CD8-positive, alpha-beta memory T cell (primary cell): ENCODE measurements around the gene ARMC2. TPM values are rescaled to one million over a fixed set of nuclear protein-coding genes. Genes with fewer than 3 reads are reported as not detected.

Experiments used
- CTCF ChIA-PET: fragments of 350-600 bp; sonication (Branson Sonifier 250); formaldehyde crosslinking; loops from one replicate; lab custom pipeline; 2021; ENCODE audit warnings: antibody characterized with exemption; lab: Charles Lee
- POLR2A ChIA-PET: fragments of 350-600 bp; sonication (Branson Sonifier 250); formaldehyde crosslinking; loops from one replicate; lab custom pipeline; 2021; ENCODE audit warnings: antibody characterized with exemption; lab: Charles Lee
- DNase-seq, 5 donors: peaks; one replicate each; pipeline versions ENCODE4 v3.0.0 to v3.0.0-alpha.2; 2020 to 2022; ENCODE audit warnings: mixed read lengths in 1 of 5
- H3K27ac ChIP-seq: one replicate; pipeline ENCODE4 v1.7.0; 2013; ENCODE audit warnings: low read depth, mild to moderate bottlenecking, low read length, moderate library complexity
- H3K27me3 ChIP-seq: 2 replicates; pipeline ENCODE4 v1.7.0; 2013; ENCODE audit warnings: low read length, mild to moderate bottlenecking; ENCODE audit not compliant: insufficient read depth, poor library complexity, severe bottlenecking
- H3K36me3 ChIP-seq: 2 replicates; pipeline ENCODE4 v1.7.0; 2013; ENCODE audit warnings: mild to moderate bottlenecking, low read length, moderate library complexity; ENCODE audit not compliant: insufficient read depth
- H3K4me1 ChIP-seq: 2 replicates; pipeline ENCODE4 v1.7.0; 2013; ENCODE audit warnings: mild to moderate bottlenecking, low read length, moderate library complexity; ENCODE audit not compliant: insufficient read depth
- H3K4me3 ChIP-seq: 2 replicates; pipeline ENCODE4 v1.7.0; 2013; ENCODE audit warnings: mild to moderate bottlenecking, low read length
- H3K9me3 ChIP-seq: 2 replicates; pipeline ENCODE4 v1.7.0; 2013; ENCODE audit warnings: mild to moderate bottlenecking, low read length
- H3K27ac Mint-ChIP-seq, 8 donors: one replicate each; pipeline ENCODE4 v1.8.0; 2020 to 2021; ENCODE audit warnings: mixed read lengths in 8 of 8, mild to moderate bottlenecking in 6 of 8, inconsistent platforms in 3 of 8, moderate library complexity in 3 of 8
- H3K27me3 Mint-ChIP-seq, 2 donors: one replicate each; pipeline ENCODE4 v1.8.0; 2020 to 2021; ENCODE audit warnings: mixed read lengths in 2 of 2, mild to moderate bottlenecking in 1 of 2, moderate library complexity in 1 of 2
- H3K36me3 Mint-ChIP-seq, 3 donors: one replicate each; pipeline ENCODE4 v1.8.0; 2020 to 2021; ENCODE audit warnings: mixed read lengths in 3 of 3, inconsistent platforms in 1 of 3, mild to moderate bottlenecking in 1 of 3
- H3K4me1 Mint-ChIP-seq, 3 donors: one replicate each; pipeline ENCODE4 v1.8.0; 2020 to 2021; ENCODE audit warnings: mixed read lengths in 3 of 3, inconsistent platforms in 1 of 3, mild to moderate bottlenecking in 1 of 3
- H3K4me3 Mint-ChIP-seq, 7 donors: one replicate each; pipeline ENCODE4 v1.8.0; 2020 to 2021; ENCODE audit warnings: mixed read lengths in 7 of 7, mild to moderate bottlenecking in 6 of 7, moderate library complexity in 4 of 7, inconsistent platforms in 2 of 7
- H3K9me3 Mint-ChIP-seq, 5 donors: one replicate each; pipeline ENCODE4 v1.8.0; 2020 to 2022; ENCODE audit warnings: mixed read lengths in 5 of 5, mild to moderate bottlenecking in 3 of 5, moderate library complexity in 2 of 5, inconsistent platforms in 1 of 5
- polyA plus RNA-seq: library from polyadenylated mRNA; unstranded; fragments of 300-500 nt; fragmentation: Illumina TruSeq; gene quantifications from one replicate; pipeline ENCODE4 v1.2.3, GENCODE V29; 2021
- total RNA-seq, 2 experiments: library from RNA; stranded (reverse); gene quantifications; one replicate each; pipeline ENCODE4 v1.2.3, GENCODE V29; 2021

ARMC2 gene
- total and polyA plus RNA-seq, 3 experiments from 2014 or later = 6.1 to 6.7 (median 6.2) TPM

- Mint-ChIP-seq H3K27me3 (peaks cover 0 to 4% of the 10 kb centered on the region in 2 donors), H3K9me3 (no peaks in the 10 kb centered on the region), H3K4me3 (no peak overlapping the region), H3K36me3 (peaks cover 0 to 2% (median 0%) of the 10 kb centered on the region in 3 donors), H3K27ac (no peak overlapping the region), H3K4me1 (peaks cover 10 to 25% (median 22%) of the 10 kb centered on the region in 3 donors)
- Histone ChIP-seq H3K27me3 (no peaks in the 10 kb centered on the region), H3K4me1 (peaks cover 7% of the 10 kb centered on the region), H3K36me3 (no peaks in the 10 kb centered on the region), H3K4me3 (no peak overlapping the region), H3K27ac (no peak overlapping the region), H3K9me3 (no peaks in the 10 kb centered on the region)
- DNase-seq = no peak
- ChIA-PET POLR2A (interaction anchor here (0.5 kb wide), 1 partner anchor 11 kb away, joined by 4 read pairs; no protein-coding TSS in a partner anchor), CTCF (interaction anchor here (1.0 to 1.5 kb wide), 3 partner anchors 9 to 29 kb away, joined by 3 to 5 read pairs (median 4); no protein-coding TSS in a partner anchor)
These were observed 3.1 kb upstream of the ARMC2 start for GRCh38 chr6:108845145-108845544.

- Histone ChIP-seq H3K4me1 (peaks cover 7% of the 10 kb centered on the region), H3K27me3 (no peaks in the 10 kb centered on the region), H3K27ac (no peak overlapping the region), H3K4me3 (no peak overlapping the region), H3K9me3 (no peaks in the 10 kb centered on the region), H3K36me3 (no peaks in the 10 kb centered on the region)
- ChIA-PET CTCF (interaction anchor here (1.2 to 1.8 kb wide), 2 partner anchors 10 to 227 kb away, joined by 3 to 4 read pairs; no protein-coding TSS in a partner anchor), POLR2A (interaction anchor here (0.8 kb wide), 1 partner anchor 288 kb away, joined by 3 read pairs; no protein-coding TSS in a partner anchor)
- peak overlapping the region in 1 of 7 donors; percentile 74 for H3K4me3 Mint-ChIP-seq
- DNase-seq = no peak
- H3K27ac Mint-ChIP-seq = peak overlapping the region in 3 of 8 donors; percentile 32 to 80 (median 42)
- peaks cover 17 to 34% (median 30%) of the 10 kb centered on the region in 3 donors for H3K4me1 Mint-ChIP-seq
- H3K36me3 Mint-ChIP-seq = peaks cover 0 to 2% (median 0%) of the 10 kb centered on the region in 3 donors
- peaks cover 0 to 4% of the 10 kb centered on the region in 2 donors for H3K27me3 Mint-ChIP-seq
- no peaks in the 10 kb centered on the region for H3K9me3 Mint-ChIP-seq
These were observed 2.1 kb upstream of the ARMC2 start for GRCh38 chr6:108846101-108846500.

- Histone ChIP-seq H3K4me1 (peaks cover 7% of the 10 kb centered on the region), H3K4me3 (no peak overlapping the region), H3K27me3 (no peaks in the 10 kb centered on the region), H3K9me3 (no peaks in the 10 kb centered on the region), H3K36me3 (no peaks in the 10 kb centered on the region), H3K27ac (no peak overlapping the region)
- H3K36me3 Mint-ChIP-seq = peaks cover 0 to 3% (median 0%) of the 10 kb centered on the region in 3 donors
- ChIA-PET POLR2A (interaction anchor here (0.8 kb wide), 1 partner anchor 288 kb away, joined by 3 read pairs; no protein-coding TSS in a partner anchor), CTCF (interaction anchor here (1.2 to 2.4 kb wide), 5 partner anchors 9 to 227 kb away, joined by 3 to 15 read pairs (median 4); no protein-coding TSS in a partner anchor)
- peaks cover 0 to 4% of the 10 kb centered on the region in 2 donors for H3K27me3 Mint-ChIP-seq
- no peak for DNase-seq
- H3K27ac Mint-ChIP-seq = peak overlapping the region in 4 of 8 donors; percentile 12 to 80 (median 37)
- peaks cover 21 to 39% (median 33%) of the 10 kb centered on the region in 3 donors for H3K4me1 Mint-ChIP-seq
- peak overlapping the region in 2 of 7 donors; percentile 41 to 74 for H3K4me3 Mint-ChIP-seq
- H3K9me3 Mint-ChIP-seq = no peaks in the 10 kb centered on the region
These were observed 1.6 kb upstream of the ARMC2 start for GRCh38 chr6:108846628-108847027.

- no peaks in the 10 kb centered on the region for H3K36me3 ChIP-seq
- Mint-ChIP-seq H3K4me1 (peaks cover 21 to 47% (median 39%) of the 10 kb centered on the region in 3 donors), H3K27me3 (peaks cover 0 to 4% of the 10 kb centered on the region in 2 donors), H3K36me3 (peaks cover 0 to 3% (median 0%) of the 10 kb centered on the region in 3 donors), H3K4me3 (peak overlapping the region; percentile 83 to 97 (median 89)), H3K9me3 (no peaks in the 10 kb centered on the region), H3K27ac (peak overlapping the region; percentile 89 to 95 (median 92))
- peaks cover 7% of the 10 kb centered on the region for H3K4me1 ChIP-seq
- ChIA-PET CTCF (interaction anchor here (0.8 to 2.4 kb wide), 9 partner anchors 10 to 289 kb away, joined by 3 to 15 read pairs (median 4); no protein-coding TSS in a partner anchor), POLR2A (interaction anchor here (0.8 to 1.7 kb wide), 9 partner anchors 10 to 289 kb away, joined by 3 to 12 read pairs (median 4); partner anchors contain the start of genes CEP57L1 and SESN1)
- no peaks in the 10 kb centered on the region for H3K9me3 ChIP-seq
- H3K4me3 ChIP-seq = peak overlapping the region; percentile 68
- H3K27me3 ChIP-seq = no peaks in the 10 kb centered on the region
- no peak for DNase-seq
- peak overlapping the region; percentile 65 for H3K27ac ChIP-seq
These were observed 495 bp upstream of the ARMC2 start for GRCh38 chr6:108847738-108848115.

GRCh38 chr6:108850669-108851465 is 2.6 kb downstream of the ARMC2 start:
- Histone ChIP-seq H3K27me3 (no peaks in the 10 kb centered on the region), H3K27ac (no peak overlapping the region), H3K4me1 (peaks cover 7% of the 10 kb centered on the region), H3K9me3 (no peaks in the 10 kb centered on the region), H3K4me3 (no peak overlapping the region), H3K36me3 (peaks cover 5% of the 10 kb centered on the region)
- H3K4me3 Mint-ChIP-seq = peak overlapping the region in 2 of 7 donors; percentile 44 to 81
- H3K36me3 Mint-ChIP-seq = peaks cover 7 to 23% (median 11%) of the 10 kb centered on the region in 3 donors
- CTCF ChIA-PET = interaction anchor here (1.6 kb wide), 1 partner anchor 15 kb away, joined by 7 read pairs; no protein-coding TSS in a partner anchor
- POLR2A ChIA-PET = no interaction called here
- no peaks in the 10 kb centered on the region for H3K27me3 Mint-ChIP-seq
- DNase-seq = no peak
- peak overlapping the region; percentile 0 to 92 (median 65) for H3K27ac Mint-ChIP-seq
- H3K4me1 Mint-ChIP-seq = peaks cover 28 to 57% (median 44%) of the 10 kb centered on the region in 3 donors
- H3K9me3 Mint-ChIP-seq = no peaks in the 10 kb centered on the region

GRCh38 chr6:108851756-108852155 is 3.5 kb downstream of the ARMC2 start:
- Histone ChIP-seq H3K27ac (no peak overlapping the region), H3K4me1 (peaks cover 7% of the 10 kb centered on the region), H3K36me3 (peaks cover 5% of the 10 kb centered on the region), H3K9me3 (no peaks in the 10 kb centered on the region), H3K4me3 (no peak overlapping the region), H3K27me3 (no peaks in the 10 kb centered on the region)
- H3K27ac Mint-ChIP-seq = peak overlapping the region in 4 of 8 donors; percentile 13 to 71 (median 16)
- CTCF ChIA-PET = no interaction called here
- H3K4me1 Mint-ChIP-seq = peaks cover 28 to 57% (median 44%) of the 10 kb centered on the region in 3 donors
- no peaks in the 10 kb centered on the region for H3K27me3 Mint-ChIP-seq
- H3K36me3 Mint-ChIP-seq = peaks cover 14 to 32% (median 20%) of the 10 kb centered on the region in 3 donors
- POLR2A ChIA-PET = no interaction called here
- H3K4me3 Mint-ChIP-seq = peak overlapping the region in 1 of 7 donors; percentile 55
- peaks cover 0 to 2% (median under 1%) of the 10 kb centered on the region in 5 donors for H3K9me3 Mint-ChIP-seq
- DNase-seq = no peak

- peaks cover 9% of the 10 kb centered on the region for H3K36me3 ChIP-seq
- ChIA-PET CTCF (no interaction called here), POLR2A (no interaction called here)
- DNase-seq = no peak
- H3K9me3 ChIP-seq = no peaks in the 10 kb centered on the region
- H3K36me3 Mint-ChIP-seq = peaks cover 25 to 45% (median 33%) of the 10 kb centered on the region in 3 donors
- H3K4me1 Mint-ChIP-seq = peaks cover 21 to 50% (median 35%) of the 10 kb centered on the region in 3 donors
- no peak overlapping the region for H3K27ac ChIP-seq
- peak overlapping the region in 2 of 8 donors; percentile 10 to 18 for H3K27ac Mint-ChIP-seq
- H3K4me3 Mint-ChIP-seq = no peak overlapping the region
- H3K4me3 ChIP-seq = no peak overlapping the region
- H3K4me1 ChIP-seq = peaks cover 7% of the 10 kb centered on the region
- H3K27me3 Mint-ChIP-seq = no peaks in the 10 kb centered on the region
- H3K9me3 Mint-ChIP-seq = peaks cover 2 to 10% (median 6%) of the 10 kb centered on the region in 5 donors
- no peaks in the 10 kb centered on the region for H3K27me3 ChIP-seq
These were observed 4.9 kb downstream of the ARMC2 start for GRCh38 chr6:108853077-108853476.
